A549 treated with RU486 at 1 μM for 4 hours (cell line): ENCODE results near the gene SPINDOC. TPM values are rescaled to one million over a fixed set of nuclear protein-coding genes. Genes with fewer than 3 reads are reported as not detected.

Experiments
- total RNA-seq: library from RNA; stranded (reverse); fragments of 200-300 nt; extraction: Qiagen RNA extraction; gene quantifications from 5 replicates; pipeline ENCODE4 v1.2.3, GENCODE V29; 2022; ENCODE audit warnings: low read depth

The SPINDOC gene, protein sequence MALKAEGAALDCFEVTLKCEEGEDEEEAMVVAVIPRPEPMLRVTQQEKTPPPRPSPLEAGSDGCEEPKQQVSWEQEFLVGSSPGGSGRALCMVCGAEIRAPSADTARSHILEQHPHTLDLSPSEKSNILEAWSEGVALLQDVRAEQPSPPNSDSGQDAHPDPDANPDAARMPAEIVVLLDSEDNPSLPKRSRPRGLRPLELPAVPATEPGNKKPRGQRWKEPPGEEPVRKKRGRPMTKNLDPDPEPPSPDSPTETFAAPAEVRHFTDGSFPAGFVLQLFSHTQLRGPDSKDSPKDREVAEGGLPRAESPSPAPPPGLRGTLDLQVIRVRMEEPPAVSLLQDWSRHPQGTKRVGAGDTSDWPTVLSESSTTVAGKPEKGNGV
- 31.9 to 56.2 TPM (median 48.0 TPM) in 5 replicates for total RNA-seq

DNA sequence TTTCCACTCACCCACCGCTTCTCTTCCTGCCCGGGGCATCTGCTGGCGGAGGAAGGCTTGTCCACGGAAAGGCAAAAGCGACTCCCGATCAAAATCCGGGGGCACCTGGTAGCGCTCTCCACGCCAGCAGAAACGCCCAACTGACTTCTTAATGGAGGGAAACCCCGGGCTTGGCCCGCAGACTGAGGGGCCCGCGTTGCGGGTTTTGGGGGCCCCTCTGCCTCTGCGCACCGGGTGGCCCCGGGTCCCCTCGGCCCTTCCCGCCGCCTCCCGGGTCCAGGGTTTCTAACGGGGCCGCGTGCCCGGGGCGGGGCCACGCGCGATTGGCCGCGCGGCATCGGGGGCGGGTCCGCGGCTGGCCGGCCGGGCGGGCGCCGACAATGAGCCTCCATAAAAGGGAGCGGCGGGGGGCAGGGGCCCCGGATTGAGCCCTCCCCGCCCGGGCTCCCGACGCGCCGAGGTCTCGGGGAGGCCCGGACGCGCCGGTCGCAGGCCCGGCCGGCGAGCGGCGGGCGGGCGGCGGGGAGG, at the start of gene SPINDOC:
Gene SPINDOC (plus strand): TSS at position 422 of the 528 bp plus-strand sequence. CDS start 231 bp downstream, outside the sequence.

DNA sequence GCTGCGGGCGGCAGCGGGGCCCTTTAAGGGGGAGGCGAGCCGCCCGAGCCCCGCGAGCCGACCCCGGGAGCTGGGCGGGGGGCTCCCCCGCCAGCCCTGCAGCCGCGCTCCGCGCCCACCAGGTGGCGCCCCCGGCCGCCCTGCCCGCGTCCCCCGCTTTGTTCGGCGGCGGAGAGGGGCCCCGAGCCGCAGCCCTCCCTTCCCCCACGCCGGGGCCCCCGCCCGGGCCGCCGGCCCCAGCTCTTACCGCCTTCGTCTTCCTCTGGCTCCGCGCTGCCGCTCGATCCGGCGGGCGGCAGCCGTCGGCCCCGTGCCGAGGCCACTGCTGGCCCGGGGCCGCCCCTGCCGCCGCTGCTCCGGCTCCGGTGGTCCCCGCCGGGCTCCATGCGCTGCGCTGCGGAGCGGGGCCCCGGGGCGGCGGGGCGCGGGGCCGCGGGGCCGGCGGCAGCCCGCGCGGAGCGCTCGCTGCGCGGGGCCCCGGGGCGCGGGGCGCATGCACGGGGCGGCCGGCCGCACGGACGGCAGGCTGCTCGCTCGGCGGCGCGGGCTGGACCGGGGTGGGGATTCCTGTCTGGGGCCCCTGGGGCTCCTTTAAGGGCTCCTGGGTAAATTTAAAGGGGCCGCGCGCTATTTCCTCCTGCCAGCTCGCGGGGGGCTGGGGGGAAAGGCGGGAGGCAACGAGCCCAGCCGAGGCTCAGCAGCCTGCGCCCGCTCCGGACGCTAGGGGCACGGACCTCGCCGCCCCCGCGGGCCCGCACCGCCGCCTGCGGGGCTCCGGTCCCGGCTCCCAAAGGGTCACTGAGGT, 44.8 kb upstream of the SPINDOC start, which contains the start of gene ZFTA:
Gene ZFTA (minus strand): TSS at position 539 of the 805 bp plus-strand sequence. CDS start 153 bp downstream, at position 386.

DNA sequence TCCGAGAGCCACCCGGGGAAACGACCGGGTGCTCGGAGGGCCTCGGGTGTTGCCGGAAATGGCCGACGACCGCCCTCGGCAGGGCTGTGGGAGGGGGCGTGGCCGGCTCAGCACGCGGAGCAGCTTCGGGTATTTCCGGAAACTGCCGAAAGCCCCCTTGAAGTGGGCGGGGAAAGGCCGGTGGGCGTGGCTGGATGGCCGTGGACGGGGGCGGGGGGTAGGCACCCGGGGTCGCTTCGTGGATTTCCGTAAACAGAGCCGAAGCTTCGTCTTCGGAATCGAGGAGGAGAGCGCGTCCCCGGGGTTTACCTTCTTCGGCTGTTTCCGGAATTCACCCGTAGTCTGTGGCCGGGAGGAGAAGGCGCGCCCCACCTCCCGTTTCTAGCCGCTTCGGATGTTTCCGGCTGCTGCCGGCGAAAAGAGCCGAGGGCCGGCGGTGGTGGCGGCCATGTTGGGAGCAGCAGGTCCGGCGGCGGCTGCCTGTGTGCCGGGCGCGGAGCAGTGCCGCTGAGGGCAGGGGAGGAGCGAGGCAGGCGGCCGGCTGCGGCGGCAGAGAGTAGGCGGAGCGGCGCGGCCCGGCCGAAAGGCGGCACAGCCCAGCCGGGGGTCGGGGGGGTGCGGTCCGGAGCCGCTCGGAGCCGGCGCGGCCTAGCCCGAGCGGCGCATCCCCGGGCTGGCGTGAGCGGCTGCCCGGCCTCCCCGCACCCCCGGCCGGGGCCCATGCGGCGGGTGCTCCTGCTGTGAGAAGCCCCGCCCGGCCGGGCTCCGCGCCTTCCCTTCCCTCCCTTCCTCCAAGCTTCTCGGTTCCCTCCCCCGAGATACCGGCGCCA, 25.6 kb downstream of the SPINDOC start, which contains the start of gene MARK2:
Gene MARK2 (plus strand): TSS at position 433 of the 830 bp plus-strand sequence. CDS start 397 bp downstream, at position 830.

Other genes starting within 250 kb of the SPINDOC start
- gene PLAAT3, start 199.0 kb upstream of the SPINDOC start, total RNA-seq: 46.0 to 67.6 TPM (median 55.4 TPM) in 5 replicates
- gene ATL3, start 142.1 kb upstream of the SPINDOC start, total RNA-seq: 28.1 to 33.5 TPM (median 31.4 TPM) in 5 replicates
- 80.8 to 111 TPM (median 107 TPM) in 5 replicates for gene RTN3, start 132.0 kb upstream of the SPINDOC start, total RNA-seq
- gene ZFTA, start 44.7 kb upstream of the SPINDOC start, total RNA-seq: 4.8 to 7.6 TPM (median 7.3 TPM) in 5 replicates
- gene MARK2, start 25.7 kb downstream of the SPINDOC start, total RNA-seq: 22.3 to 26.1 TPM (median 23.8 TPM) in 5 replicates
- gene RCOR2, start 103.7 kb downstream of the SPINDOC start, total RNA-seq: 0.90 to 1.3 TPM (median 0.97 TPM) in 5 replicates
- 14.7 to 18.4 TPM (median 15.6 TPM) in 5 replicates for gene NAA40, start 125.5 kb downstream of the SPINDOC start, total RNA-seq
- 625 to 1,017 TPM (median 974 TPM) in 5 replicates for gene COX8A, start 161.2 kb downstream of the SPINDOC start, total RNA-seq
- gene OTUB1, start 173.0 kb downstream of the SPINDOC start, total RNA-seq: 106 to 132 TPM (median 127 TPM) in 5 replicates
- 0.05 to 0.07 TPM (median 0.06 TPM) in 3 of 5 replicates, not detected in the others for gene FLRT1, start 222.5 kb downstream of the SPINDOC start, total RNA-seq